Hepatocyte (in vitro differentiated cells): ENCODE data around the gene FDXACB1. TPM values are rescaled to one million over a fixed set of nuclear protein-coding genes. Genes with fewer than 3 reads are reported as not detected.

ENCODE experiments used
- DNase-seq: peaks from one replicate; pipeline ENCODE4 v3.0.0-alpha.2; 2016; ENCODE audit warnings: low spot score
- H2AFZ ChIP-seq: fragments of 200-600 bp; sonication (generic); 2 replicates; pipeline ENCODE4 v1.6.0; 2016; ENCODE audit warnings: antibody characterized with exemption, mild to moderate bottlenecking
- H3K27ac ChIP-seq: fragments of 200-600 bp; sonication (generic); 2 replicates; pipeline ENCODE4 v1.5.1; 2016; ENCODE audit warnings: mild to moderate bottlenecking
- H3K27me3 ChIP-seq: fragments of 200-600 bp; sonication (generic); 2 replicates; pipeline ENCODE4 v1.6.1; 2016
- H3K36me3 ChIP-seq: fragments of 200-600 bp; sonication (generic); replicated peaks from 2 replicates; pipeline ENCODE4 v1.5.1; 2016; ENCODE audit warnings: low read depth; ENCODE audit not compliant: insufficient read depth
- H3K4me1 ChIP-seq: fragments of 200-600 bp; sonication (generic); 2 replicates; pipeline ENCODE4 v1.5.1; 2016; ENCODE audit warnings: mild to moderate bottlenecking, moderate library complexity; ENCODE audit not compliant: insufficient read depth
- H3K4me2 ChIP-seq: fragments of 200-600 bp; sonication (generic); 2 replicates; pipeline ENCODE4 v1.6.0; 2016
- H3K4me3 ChIP-seq: fragments of 200-600 bp; sonication (generic); 2 replicates; pipeline ENCODE4 v1.5.1; 2016; ENCODE audit warnings: mild to moderate bottlenecking
- H3K79me2 ChIP-seq: fragments of 200-600 bp; sonication (generic); 2 replicates; pipeline ENCODE4 v1.6.0; 2017; ENCODE audit warnings: mild to moderate bottlenecking
- H3K9me2 ChIP-seq: fragments of 200-600 bp; sonication (generic); replicated peaks from 2 replicates; pipeline ENCODE4 v1.6.0; 2017; ENCODE audit warnings: mild to moderate bottlenecking; ENCODE audit not compliant: insufficient read depth
- H3K9me3 ChIP-seq: fragments of 200-600 bp; sonication (generic); 2 replicates; pipeline ENCODE4 v1.5.1; 2016; ENCODE audit warnings: low read depth, mild to moderate bottlenecking
- H4K20me1 ChIP-seq: fragments of 200-600 bp; sonication (generic); 2 replicates; pipeline ENCODE4 v1.6.0; 2016; ENCODE audit warnings: mild to moderate bottlenecking; ENCODE audit not compliant: insufficient read depth, poor library complexity, severe bottlenecking
- EZH2 ChIP-seq: fragments of 200-600 bp; sonication (generic); IDR thresholded peaks from 2 replicates; pipeline ENCODE4 v1.6.1; 2016; ENCODE audit warnings: antibody characterized with exemption, mild to moderate bottlenecking, borderline replicate concordance
- EZH2phosphoT487 ChIP-seq: fragments of 200-600 bp; sonication (generic); IDR thresholded peaks from one replicate; pipeline ENCODE4 v1.6.1; 2018; ENCODE audit warnings: antibody characterized with exemption, mild to moderate bottlenecking, low read depth, moderate library complexity; ENCODE audit not compliant: unreplicated experiment, severe bottlenecking
- WGBS: methylation state at CpG from one replicate; pipeline ENCODE4 v1.1.6; 2016; ENCODE audit warnings: low lambda C conversion rate; ENCODE audit errors: missing lambda C conversion rate; 5-methylcytosine and 5-hydroxymethylcytosine counted together
- polyA plus RNA-seq: library from polyadenylated mRNA; unstranded; fragments of >200 nt; fragmentation: Nextera tagmentation; extraction: Ambion mirVana; gene quantifications from 2 replicates; pipeline ENCODE4 v1.2.1, GENCODE V29; 2016
- total RNA-seq: library from RNA; depleted of rRNA; stranded (reverse); fragments of >200 nt; gene quantifications from 2 replicates; pipeline ENCODE4 v1.2.3, GENCODE V29; 2014
- TF ChIP-seq, protein P1 (sequence below): fragments of 200-600 bp; sonication (generic); IDR thresholded peaks from 2 replicates; pipeline ENCODE4 v1.5.1; 2016; ENCODE audit warnings: antibody characterized with exemption, mild to moderate bottlenecking; ENCODE audit not compliant: poor library complexity

The FDXACB1 gene
- total and polyA plus RNA-seq, 2 experiments from 2014 or later, result 0.64 to 2.3 TPM

DNA sequence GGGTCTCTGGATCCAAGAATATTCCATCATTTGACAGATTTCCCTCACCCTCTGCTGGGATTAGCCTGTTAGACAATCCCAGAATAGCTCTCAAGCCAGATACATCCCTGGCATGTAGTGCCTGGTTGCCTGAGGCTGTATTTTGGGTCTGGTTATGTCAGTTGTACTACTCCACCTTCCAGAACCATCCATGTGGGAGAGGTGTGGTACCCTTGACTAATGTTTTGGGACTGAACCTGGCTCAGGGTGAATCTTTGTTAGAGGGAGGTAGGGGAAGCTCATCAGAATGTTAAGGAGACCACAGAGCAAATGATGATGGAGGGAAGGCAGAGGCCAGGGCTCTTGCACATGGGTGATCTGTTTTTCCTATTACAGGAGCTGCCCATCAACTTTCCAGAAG, 45.0 kb upstream of the FDXACB1 start:
- Histone ChIP-seq H3K9me3 (no peaks in the 10 kb centered on the region), H3K36me3 (no peaks in the 10 kb centered on the region), H3K79me2 (peaks cover 20% of the 10 kb centered on the region), H3K4me1 (peaks cover 39% of the 10 kb centered on the region), H3K4me2 (peak overlapping the region; percentile 63), H3K9me2 (no peaks in the 10 kb centered on the region), H4K20me1 (no peaks in the 10 kb centered on the region), H3K4me3 (no peak overlapping the region), H2AFZ (peak overlapping the region; percentile 12), H3K27ac (peak overlapping the region; percentile 89), H3K27me3 (no peaks in the 10 kb centered on the region)
- no peak for DNase-seq
- TF ChIP-seq, protein P1, sequence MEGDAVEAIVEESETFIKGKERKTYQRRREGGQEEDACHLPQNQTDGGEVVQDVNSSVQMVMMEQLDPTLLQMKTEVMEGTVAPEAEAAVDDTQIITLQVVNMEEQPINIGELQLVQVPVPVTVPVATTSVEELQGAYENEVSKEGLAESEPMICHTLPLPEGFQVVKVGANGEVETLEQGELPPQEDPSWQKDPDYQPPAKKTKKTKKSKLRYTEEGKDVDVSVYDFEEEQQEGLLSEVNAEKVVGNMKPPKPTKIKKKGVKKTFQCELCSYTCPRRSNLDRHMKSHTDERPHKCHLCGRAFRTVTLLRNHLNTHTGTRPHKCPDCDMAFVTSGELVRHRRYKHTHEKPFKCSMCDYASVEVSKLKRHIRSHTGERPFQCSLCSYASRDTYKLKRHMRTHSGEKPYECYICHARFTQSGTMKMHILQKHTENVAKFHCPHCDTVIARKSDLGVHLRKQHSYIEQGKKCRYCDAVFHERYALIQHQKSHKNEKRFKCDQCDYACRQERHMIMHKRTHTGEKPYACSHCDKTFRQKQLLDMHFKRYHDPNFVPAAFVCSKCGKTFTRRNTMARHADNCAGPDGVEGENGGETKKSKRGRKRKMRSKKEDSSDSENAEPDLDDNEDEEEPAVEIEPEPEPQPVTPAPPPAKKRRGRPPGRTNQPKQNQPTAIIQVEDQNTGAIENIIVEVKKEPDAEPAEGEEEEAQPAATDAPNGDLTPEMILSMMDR, result no peak
- TF ChIP-seq EZH2 (no peak), EZH2phosphoT487 (no peak)

DNA sequence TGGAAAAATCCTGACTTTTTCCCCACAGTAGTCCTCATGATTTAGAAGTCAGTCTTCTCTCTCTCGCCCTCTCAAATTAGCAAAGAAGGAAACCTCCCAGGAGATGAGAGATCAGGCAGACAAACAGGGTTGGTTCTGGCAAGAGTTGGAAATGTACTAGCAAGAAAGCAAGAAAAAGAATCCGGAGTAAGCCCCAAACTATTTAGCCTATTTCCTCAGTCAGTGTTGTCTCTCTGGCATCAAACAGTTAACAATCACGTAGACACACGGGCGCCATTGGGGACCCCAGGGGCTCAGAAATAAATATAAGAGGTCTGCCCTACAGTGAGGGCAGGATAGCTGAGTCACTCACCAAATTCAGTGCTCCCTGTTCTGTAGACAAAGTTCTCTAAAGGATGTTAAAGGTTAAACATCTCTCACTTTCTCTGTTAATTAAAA, 44.4 kb upstream of the FDXACB1 start:
- no peaks in the 10 kb centered on the region for H3K36me3 ChIP-seq
- H3K9me2 ChIP-seq, result no peaks in the 10 kb centered on the region
- peak overlapping the region; percentile 12 for H2AFZ ChIP-seq
- 17% methylated on average over 5 of the region's 5 CpGs for WGBS
- peaks cover 41% of the 10 kb centered on the region for H3K4me1 ChIP-seq
- peak overlapping the region; percentile 63 for H3K4me2 ChIP-seq
- H3K9me3 ChIP-seq, result no peaks in the 10 kb centered on the region
- H4K20me1 ChIP-seq, result no peaks in the 10 kb centered on the region
- DNase-seq, result no peak
- H3K27me3 ChIP-seq, result no peaks in the 10 kb centered on the region
- peak overlapping the region; percentile 89 for H3K27ac ChIP-seq
- H3K4me3 ChIP-seq, result no peak overlapping the region
- no peak for TF ChIP-seq EZH2
- TF ChIP-seq, protein P1, result no peak
- TF ChIP-seq EZH2phosphoT487, result no peak
- peaks cover 20% of the 10 kb centered on the region for H3K79me2 ChIP-seq

DNA sequence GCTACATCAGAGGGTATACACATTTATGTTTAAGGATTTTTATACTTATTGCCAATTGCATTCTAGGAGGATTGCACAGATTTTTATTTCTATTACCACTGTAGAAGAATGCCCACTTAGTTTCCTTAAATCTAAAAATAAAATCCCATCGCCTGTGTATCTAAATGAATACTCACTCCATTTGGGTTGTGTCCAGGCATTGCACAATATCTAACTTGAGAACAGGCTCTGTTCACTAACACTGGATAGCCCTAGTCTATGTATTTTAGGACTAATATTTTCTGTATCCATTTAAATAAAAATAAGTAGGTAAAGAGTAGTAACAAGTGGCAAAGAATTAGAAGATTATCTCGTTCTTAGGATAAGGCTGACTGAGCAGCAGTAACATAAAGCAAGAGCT, 43.8 kb upstream of the FDXACB1 start:
- no peaks in the 10 kb centered on the region for H3K27me3 ChIP-seq
- no peak for TF ChIP-seq EZH2phosphoT487
- no peak for TF ChIP-seq EZH2
- TF ChIP-seq, protein P1, result no peak
- H3K4me2 ChIP-seq, result peak overlapping the region; percentile 63
- 50% methylated on average over 2 of the region's 2 CpGs for WGBS
- H3K36me3 ChIP-seq, result no peaks in the 10 kb centered on the region
- H3K4me3 ChIP-seq, result no peak overlapping the region
- peaks cover 47% of the 10 kb centered on the region for H3K4me1 ChIP-seq
- peak overlapping the region; percentile 12 for H2AFZ ChIP-seq
- no peak for DNase-seq
- H3K79me2 ChIP-seq, result peaks cover 20% of the 10 kb centered on the region
- no peaks in the 10 kb centered on the region for H3K9me2 ChIP-seq
- H3K9me3 ChIP-seq, result no peaks in the 10 kb centered on the region
- H3K27ac ChIP-seq, result peak overlapping the region; percentile 89
- no peaks in the 10 kb centered on the region for H4K20me1 ChIP-seq
